Activated CD4-positive, CD25-positive, alpha-beta regulatory T cell (primary cell): Measurements from ENCODE around the gene SMARCD2.
"Not testable (repeated sequence)": the region's sequence is repeated elsewhere in the genome, so short reads cannot be mapped to it uniquely, and the experiment has no call there.

Source experiments
- DNase-seq, 4 experiments: peaks; one replicate each; lab custom pipeline; 2025; lab: John Stamatoyannopoulos, UW

SMARCD2 gene

DNA sequence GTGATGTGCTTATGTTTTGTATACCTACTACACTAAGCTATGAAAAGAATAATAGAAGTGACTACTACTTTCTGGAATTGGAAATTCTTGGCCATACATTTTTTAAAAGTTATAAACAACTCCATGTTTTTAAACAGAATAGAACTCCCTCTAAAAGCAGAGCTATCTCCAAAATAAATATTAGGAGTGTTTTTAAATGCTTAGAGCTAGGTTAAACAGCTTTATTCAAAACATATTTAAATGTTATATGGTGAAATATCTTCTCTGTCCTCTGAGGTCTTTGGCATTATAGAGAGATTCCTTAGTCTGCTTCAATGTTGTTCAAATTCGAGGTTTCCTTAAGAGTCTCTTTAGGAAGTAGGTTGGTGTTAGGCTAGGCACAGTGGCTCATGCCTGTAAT is 38.2 kb downstream of the SMARCD2 start:
- DNase-seq, result no peak

DNA sequence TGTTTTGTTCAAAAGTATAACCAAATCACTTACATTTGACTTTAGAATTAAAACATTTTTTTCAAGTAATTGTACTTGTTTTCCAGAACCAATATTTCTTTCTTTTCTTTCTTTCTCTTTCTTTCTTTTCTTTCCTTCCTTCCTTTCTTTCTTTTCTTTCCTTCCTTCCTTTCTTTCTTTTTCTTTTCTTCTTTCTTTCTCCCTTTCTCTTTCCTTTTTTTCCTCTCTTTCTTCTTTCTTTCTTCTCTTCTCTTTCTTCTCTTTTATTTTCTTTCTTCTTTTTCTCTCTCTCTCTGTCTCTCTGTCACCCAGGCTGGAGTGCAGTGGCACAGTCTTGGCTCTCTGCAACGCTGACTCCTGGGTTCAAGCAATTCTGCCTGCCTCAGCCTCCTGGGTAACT is 41.7 kb downstream of the SMARCD2 start:
- no peak for DNase-seq

DNA sequence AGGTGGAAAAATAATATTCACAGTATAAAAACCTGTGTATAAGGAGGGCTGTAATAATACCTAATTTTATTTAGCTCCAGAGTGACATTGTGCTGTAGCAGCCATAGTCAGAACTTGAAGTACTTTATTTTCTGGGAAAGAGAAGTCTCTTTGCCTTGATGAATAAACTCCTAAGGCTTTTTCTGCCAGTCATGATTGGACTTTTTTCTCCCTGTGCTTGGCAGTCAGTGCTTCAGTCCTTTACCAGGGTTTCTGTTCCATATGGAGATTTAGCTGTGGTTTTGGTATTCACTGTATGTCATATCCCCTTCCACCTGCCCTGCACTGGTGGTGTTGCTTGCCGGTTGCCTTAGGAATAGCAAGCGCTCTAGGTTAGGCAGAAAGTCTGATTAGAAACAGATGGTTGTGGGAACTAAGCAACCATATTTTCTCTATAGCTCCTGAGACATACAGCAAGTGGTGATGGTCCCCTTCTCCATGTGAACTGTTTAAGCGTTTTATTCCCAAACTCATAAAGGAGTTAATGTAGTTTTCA is 43.8 kb downstream of the SMARCD2 start:
- DNase-seq, result no peak

DNA sequence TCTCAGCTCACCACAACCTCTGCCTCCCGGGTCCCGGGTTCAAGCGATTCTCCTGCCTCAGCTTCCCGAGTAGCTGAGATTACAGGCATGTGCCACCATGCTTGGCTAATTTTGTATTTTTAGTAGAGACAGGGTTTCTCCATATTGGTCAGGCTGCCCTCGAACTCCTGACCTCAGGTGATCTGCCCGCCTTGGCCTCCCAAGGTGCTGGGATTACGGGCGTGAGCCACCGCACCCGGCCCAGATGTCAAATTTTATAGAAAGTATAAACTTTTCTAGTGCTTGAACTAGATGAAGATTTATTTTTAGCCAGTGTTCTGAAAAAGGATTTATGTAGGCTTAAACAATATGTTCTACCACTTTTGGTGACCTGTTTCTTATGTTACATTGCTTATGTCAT is 46.1 kb downstream of the SMARCD2 start:
- DNase-seq, result not testable (repeated sequence)

DNA sequence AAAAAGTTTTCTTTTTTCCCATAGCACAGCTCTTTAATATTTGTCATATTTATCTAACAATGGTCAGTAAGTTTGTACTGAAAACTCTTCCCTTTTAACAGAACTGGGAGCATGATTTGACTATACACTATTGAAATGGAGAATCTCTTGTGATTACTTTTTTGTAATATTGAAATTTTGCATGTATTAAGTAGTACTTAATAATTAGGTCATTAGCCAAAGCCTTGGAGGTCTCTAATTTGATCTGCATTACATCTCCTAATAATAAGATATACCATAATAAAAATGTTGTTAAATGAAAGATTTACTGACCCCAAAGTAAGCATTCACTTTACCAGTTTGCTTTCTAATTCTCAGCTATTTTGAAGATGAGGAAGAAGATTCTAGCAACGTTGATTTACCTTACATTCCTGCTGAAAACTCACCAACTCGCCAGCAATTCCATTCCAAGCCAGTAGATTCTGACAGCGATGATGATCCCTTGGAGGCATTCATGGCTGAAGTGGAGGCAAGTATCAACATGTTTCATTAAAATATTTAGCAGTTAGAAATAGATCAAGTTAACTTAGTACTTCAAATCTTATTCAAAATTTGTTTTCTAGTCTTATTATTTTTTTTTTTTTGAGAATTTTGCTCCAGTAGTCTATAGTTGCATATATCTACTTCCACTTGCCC is 50.3 kb downstream of the SMARCD2 start:
- no peak for DNase-seq

DNA sequence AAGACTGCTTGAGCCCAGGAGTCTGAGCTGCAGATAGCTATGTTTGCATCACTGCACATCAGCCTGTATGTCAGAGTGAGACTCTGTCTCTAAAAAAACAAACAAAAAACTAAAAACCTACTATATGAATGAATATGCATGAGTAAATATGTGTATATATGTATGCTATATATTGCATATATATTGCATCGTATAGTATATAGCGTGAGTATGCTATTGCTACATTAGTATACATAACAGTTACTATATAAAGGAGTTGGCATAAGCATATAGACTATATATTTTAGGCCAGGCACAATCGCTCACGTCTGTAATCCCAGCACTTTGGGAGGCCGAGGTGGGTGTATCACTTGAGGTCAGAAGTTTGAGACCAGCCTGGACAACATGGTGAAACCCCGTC is 52.4 kb downstream of the SMARCD2 start:
- DNase-seq, result no peak

DNA sequence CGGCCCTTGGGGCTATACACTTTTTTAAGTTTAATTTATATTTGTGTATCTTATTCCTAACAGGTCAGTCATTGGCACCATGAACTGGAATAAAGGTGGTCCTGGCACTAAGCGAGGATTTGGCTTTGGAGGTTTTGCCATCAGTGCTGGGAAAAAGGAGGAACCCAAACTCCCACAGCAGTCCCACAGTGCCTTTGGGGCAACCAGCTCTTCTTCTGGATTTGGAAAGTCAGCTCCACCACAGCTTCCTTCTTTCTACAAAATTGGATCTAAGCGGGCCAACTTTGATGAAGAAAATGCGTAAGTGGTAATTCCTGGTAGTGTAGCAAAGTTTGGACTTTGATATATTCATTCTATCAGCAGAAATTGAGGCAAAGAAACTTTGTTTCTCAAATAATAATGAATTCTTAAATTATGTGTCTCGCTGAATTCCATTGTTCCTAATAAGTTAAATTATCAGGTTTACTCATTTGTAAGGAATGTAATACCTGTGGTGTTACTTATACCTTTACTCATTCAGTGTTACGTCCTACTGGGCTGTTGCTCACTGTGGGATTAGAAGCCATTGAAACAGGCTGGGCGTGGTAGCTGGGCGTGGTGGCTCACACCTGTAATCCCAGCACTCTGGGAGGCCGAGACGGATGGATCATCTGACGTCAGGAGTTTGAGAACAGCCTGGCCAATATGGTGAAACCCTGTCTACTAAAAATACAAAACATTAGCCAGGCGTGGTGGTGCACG is 55.3 kb downstream of the SMARCD2 start:
- no peak for DNase-seq

DNA sequence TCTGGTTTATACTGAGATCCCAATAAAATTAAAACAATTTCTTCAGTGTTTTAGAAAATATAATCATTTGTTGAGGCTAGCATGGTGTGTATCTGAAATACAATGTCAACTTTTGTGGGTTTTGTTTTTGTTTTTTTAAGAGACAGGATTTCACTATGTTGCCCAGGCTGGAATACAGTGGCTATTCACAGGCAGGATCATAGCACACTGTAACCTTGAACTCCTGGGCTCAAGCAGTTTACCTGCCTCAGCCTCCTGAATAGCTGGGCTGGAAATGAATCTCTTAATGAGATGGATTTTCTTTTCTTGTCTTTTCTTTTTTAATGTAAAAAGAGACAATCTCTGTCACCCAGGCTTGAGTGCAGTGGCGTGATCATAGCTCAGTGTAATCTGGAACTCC is 56.4 kb downstream of the SMARCD2 start:
- no peak for DNase-seq

DNA sequence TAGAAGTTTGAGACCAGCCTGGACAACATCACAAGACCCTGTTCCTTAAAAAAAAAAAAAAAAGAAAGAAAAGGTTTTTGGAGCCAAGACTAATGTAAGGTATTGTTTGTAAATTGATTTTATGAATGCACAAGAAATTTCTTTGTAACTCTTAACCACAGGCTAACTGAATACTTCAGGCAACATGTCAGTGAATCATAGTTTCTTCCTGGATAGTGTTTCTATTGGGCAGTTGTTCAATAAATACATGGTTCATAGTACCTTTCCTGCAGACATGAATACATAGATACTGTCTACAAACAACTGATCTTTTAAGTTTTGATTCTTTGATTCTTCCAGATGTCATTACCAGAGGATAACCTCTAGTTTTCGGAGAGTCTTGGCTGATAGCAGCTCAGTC is 56.9 kb downstream of the SMARCD2 start:
- no peak for DNase-seq

DNA sequence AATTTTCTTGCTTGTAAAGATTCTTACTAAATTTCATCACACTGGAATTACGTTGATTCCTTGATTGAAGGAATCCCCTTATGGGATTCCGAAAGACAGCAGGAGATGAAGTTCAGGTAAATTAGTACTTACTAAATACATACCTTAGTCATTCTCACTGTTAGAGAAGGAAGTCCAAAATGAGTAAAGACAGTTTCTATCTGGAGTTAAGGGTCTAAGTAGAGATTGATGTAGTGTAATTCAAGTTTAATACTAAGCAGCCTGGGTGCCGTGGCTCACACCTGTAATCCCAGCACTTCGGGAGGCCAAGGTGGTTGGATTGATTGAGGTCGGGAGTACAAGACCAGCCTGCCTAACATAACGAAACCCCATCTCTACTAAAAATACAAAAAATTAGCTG is 59.0 kb downstream of the SMARCD2 start:
- no peak for DNase-seq
